Ecto neural progenitor cell (in vitro differentiated cells): ENCODE measurements around the gene ERCC2.
"Not testable (repeated sequence)": the region's sequence is repeated elsewhere in the genome, so short reads cannot be mapped to it uniquely, and the experiment has no call there.

ENCODE experiments used
- DNase-seq: peaks from one replicate; pipeline ENCODE4 v3.0.0-alpha.2; 2018; ENCODE audit warnings: low spot score

ERCC2 gene

DNA sequence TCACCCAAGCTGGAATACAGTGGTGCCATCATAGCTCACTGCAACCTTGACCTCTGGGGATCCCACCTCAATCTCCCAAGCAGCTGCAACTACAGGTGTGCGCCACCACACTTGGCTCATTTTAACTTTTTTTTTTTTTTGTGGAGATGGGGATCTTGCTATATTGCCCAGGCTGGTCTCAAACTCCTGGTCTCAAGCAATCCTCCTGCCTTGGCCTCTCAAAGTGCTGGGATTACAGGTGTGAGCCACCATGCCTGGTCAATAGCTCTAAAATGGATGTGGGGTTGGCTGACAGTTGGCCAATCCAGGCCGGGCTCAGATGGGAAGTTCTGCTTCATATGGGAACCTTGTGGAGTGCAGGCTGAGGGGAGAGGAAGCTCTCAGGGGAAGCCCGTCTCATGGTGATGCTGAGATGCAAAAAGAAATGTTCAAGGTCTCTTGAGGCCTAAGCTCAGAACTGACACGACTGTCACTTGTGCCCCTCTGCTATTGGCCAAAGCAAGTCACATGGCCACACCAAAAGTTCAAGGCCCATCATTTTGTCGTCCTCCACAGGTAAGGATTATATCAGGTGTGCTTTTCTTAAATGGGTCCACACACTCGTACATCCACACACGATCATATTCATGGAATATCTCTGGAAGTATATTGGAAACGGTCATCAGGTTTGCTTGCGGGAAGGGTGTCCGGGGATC, 36.6 kb downstream of the ERCC2 start:
- DNase-seq: no peak

DNA sequence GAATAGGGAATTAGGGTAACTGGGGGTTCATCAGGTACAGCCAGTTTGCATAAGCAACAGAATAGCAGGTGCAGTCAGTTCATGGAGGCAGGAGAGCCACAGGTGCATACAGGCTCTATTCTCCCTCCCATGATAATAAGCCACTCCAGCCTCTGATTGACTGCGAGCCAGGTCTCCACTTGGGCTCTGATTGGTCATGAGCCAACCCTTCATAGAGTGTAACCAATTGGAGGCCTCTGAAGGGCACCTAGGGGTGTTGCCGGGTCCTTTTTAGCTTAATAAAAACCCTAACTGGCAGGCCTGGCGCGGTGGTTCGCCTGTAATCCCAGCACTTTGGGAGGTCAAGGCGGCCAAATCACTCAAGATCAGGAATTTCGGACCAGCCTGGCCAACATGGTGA, 39.0 kb downstream of the ERCC2 start:
- no peak for DNase-seq

DNA sequence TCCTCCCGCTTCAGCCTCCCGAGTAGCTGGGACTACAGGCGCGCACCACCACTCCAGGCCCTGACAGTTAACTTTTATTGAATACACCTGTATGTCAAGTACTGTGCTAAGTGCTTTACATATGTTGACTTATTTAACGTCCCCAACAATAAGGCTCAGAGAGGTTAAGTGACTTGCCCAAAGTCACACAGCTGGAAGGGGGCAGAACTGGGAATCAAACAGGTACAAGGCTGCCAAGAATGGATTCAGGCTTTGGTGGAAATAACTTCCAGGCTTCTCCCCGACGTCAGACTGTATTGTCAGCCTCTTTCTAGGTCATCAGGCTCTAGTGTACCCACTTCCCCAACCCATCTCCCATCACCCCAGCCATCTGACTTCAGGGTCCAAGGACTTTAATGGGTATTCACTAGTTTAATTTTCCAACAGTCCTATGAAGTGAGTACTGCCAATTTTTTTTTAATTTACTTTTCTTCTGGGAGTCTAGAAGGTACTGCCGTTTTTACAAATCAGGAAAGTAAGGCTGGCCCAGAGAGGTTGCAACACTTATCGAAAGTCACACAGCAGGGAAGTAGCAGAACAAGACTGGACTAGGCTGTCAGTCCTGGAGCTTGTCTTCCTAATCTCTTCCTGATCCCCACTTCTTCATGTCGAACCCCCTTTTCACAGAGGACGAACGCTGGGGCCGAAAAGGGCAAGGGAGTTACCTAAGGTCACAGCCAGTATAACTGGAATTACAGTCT, 42.8 kb downstream of the ERCC2 start:
- no peak for DNase-seq

DNA sequence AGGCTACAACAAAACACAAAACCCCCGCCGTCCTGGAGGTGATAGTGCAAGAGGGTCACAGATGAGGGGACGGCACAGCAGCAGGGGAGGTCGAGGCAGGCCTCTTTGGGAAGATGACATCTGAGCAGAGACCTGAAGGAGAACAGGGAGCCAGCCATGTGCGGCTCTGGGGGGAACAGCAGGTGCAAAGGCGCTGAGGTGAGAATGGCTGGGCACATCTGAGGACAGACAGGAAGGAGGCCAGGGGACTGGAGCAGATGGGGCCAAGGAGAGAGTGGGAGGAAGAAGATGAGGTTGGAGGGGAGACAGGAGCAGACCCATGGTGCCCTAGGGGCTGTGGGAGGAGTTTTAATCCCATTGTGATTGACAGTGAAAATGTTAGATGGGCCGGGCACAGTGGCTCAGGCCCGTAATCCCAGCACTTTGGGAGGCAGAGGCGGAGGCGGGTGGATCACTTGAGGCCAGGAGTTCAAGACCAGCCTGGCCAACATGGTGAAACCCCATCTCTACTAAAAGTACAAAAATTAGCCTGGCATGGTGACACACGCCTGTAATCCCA, 45.9 kb downstream of the ERCC2 start:
- DNase-seq: no peak

DNA sequence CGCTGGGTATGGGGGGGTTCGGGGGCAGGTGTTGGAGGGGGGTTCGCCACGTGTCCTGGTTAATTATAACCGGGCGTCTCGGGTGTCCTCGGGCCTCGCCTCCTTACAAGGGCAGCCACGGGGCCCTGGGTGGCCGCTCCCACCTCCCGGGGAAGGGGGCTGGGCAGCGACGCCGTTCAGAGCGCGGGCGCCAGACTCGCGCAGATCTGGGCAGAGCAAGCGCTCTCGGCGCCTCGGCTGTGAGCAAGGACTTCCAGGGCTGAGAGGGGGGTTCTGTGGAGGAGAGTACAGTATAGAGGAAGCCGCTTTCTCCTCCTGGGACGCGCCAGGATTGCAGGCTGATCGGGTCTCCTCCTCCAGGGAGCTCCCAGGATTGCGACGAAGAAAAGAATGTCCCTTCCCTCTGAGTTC, 46.7 kb downstream of the ERCC2 start:
- DNase-seq: no peak

DNA sequence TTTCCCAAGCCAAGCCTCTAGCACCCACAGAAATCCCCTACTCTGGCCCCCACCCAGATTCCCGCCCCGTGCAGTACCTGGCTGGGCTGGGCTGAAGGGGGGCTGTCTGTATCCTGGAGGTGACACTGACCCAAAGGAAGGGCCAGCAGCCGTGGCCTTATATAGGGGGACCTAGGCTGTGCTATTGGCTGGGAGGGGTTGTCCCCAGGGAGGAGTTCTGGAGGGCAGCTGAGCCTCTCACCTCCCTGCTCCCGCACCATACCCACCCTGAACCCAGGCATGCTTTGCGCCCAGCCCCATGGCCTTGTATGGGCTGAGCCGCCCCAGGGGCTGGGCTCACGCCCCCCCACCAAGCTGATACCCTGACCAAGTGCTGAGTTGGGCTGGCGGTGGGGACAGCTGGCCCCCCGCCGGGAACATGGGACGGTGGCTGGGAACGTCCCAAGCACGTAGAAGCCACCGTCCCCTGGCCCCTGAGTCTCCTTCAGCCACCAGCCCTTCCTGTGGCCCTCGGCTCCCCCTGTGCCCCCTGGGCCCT, 47.6 kb downstream of the ERCC2 start, which contains the start of gene CKM:
Gene CKM, minus strand, starts transcription at position 132 of the 538 bp plus-strand sequence. CDS start 3,162 bp downstream, outside the sequence.
- DNase-seq: no peak

DNA sequence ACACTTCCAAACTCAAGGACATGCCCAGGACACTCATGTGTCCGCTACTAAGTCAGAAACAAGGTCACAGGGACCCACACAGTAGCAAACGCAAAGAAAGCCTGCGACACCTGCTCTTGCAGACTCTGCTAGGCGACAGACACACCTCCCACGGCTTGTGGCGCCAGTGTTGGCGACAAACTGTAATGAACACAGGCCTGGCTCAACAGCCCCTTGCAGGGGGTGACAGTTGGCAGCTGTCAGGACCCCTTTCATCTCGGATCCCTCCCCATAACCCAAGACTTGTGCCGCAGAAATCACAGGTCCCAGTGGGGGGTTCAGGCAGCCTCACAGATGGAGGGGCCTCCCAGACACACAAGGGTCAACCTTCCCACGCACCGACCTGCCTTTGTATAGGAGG, 48.1 kb downstream of the ERCC2 start:
- no peak for DNase-seq

DNA sequence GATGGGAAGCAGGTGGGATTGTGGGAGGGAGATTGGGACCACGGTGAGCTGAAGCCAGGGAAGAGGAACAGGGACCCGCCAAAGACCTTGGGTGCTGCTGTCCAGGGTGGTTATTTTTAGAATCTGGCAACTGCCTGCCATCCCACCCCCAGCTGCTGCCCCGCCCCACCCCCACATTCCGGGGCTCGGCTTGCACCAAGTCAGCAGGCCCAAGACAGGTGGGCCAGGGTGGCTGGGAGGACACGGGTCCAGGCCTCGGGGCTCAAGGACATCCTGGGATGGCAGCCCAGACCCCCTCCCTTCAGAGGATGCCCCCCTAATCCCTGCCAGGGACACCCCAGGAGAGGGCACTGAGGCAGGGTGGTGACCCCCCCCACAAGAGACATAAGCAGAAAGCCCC, 48.5 kb downstream of the ERCC2 start:
- DNase-seq: no peak

DNA sequence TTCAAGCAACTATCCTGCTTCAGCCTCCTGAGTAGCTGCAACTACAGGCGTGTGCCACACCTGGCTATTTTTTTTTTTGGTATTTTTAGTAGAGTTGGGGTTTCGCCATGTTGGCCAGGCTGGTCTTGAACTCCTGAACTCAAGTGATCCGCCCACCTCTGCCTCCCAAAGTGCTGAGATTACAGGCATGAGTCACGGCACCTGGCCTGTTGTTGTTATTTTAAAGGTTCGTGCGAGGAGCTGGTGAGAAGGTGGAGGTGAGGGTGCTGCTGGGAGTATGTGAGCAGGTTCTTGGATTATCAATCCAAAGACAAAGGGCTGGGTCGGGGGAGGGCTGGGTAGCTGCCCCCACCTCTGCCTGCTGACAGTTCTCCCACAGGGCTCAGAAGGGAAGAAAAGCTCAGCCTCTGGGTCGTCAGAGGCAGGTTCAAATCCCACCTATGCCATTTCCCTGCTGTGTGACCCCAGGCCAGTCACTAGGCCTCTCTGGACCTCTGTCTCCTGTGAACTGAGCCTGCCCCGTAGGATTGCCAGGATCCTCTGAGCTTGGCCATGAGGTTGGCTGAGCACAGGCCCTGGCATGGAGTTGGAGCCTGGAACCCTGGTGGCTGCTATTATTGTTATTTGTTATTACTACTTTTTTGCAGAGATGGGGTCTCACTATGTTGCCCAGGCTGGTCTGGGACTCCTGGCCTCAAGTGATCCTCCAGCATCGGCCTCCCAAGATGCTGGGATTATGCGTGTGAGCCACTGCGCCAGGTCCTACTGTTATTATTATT, 49.2 kb downstream of the ERCC2 start:
- DNase-seq: no peak

DNA sequence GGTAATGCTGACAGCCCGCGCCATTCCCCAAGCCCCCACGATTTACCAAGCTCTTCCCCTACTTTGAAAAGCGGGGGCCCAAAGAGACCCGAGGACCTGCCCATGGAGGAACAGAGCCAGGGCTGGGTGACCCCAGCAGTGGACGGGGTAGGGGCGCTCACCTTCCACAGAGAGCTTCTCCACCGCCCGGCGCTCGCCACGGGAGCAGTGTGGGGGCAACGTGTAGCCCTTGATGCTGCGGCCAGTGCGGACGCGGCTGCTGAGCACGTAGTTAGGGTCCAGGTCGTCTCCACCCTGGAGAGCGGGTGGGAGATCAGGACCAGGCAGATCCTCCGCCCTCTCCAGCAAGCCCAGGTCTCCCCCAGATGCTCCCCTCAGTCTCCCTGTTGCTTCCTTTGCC, 55.1 kb downstream of the ERCC2 start:
- no peak for DNase-seq

DNA sequence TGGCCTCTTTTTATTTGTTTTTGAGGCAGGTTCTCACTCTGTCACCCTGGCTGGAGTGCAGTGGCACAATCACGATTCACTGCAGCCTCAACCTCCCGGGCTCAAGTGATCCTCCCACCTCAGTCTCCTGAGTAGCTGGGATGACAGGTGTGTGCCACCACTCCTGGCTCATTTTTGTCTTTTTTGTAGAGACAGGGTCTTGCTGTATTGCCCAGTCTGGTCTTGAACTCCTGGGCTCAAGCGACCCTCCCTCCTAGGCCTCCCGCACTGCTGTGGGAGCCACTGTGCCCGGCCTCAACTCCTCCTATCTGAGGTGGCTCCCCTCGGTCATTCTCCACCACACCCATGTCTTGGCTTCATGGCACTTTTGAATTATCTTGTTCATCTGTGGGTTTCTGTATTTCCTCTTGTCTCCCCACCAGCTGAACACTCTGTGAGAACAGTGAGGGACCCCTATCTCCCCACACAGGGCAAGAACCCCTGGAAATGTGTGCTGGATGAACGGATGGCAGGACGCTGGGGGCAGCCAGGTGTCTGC, 55.6 kb downstream of the ERCC2 start:
- no peak for DNase-seq

DNA sequence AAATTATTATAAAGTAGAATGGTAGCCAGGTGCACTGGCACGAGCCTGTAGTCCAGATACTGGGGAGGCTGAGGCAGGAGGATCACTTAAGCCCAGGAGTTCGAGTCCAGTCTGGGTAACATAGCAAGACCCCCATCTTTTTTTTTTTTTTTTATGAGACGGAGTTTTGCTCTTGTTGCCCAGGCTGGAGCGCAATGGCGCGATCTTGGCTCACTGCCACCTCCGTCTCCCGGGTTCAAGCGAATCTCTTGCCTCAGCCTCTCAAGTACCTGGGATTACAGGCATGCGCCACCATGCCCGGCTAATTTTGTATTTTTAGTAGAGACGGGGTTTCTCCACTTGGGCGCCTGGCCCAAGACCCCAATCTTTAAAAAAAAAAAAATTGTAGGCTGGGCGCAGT, 58.1 kb downstream of the ERCC2 start:
- not testable (repeated sequence) for DNase-seq

DNA sequence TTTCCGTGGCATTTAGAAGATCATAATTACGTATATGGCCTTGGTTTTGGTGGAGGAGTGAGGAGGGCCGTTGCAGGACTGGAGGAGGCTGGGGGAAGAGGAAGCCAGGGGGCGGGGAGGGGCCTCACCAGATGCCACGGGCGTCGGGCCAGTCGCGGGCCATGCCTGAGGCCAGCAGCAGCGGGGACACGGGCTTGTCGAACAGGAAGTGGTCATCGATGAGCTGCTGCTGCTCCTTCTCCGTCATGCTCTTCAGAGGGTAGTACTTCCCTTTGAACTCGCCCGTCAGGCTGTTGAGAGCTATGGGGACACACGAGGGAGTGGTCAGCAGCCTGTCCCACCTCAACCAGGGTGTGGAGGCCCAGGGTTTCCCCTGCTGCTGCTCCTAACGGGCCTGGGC, 58.8 kb downstream of the ERCC2 start:
- no peak for DNase-seq

DNA sequence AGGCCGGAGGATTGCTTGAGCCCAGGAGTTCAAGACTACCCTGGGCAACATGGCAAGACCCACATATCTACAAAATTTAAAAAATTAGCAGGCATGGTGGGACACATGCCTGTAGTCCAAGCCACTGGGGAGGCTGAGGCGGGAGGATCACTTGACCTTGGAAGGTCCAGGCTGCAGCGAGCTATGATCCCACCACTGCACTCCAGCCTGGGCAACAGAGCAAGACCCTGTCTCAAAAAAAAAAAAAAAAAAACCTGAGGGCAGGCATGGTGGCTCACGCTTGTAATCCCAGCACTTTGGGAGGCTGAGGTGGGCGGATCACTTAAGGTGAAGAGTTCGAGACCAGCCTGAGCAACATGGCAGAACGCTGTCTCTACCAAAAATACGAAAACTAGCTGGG, 61.1 kb downstream of the ERCC2 start:
- not testable (repeated sequence) for DNase-seq

DNA sequence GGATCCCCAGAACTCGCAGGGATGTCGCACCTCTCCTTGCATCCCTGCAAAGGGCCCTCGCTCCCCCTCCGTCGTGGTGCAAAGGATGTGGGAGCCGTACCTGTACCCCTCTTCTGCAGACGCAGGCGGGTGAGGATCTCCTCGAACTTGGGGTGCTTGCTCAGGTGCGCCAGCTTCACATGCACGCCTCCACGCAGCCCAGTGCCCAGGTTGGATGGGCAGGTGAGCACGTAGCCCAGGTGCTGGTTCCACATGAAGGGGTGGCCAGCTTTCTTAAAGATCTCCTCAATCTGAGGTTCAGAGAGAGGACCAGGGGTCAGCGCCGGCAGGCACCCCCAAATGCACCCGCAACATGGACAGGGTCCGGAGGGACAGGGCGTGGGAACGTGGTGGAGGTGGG, 63.0 kb downstream of the ERCC2 start:
- no peak for DNase-seq

DNA sequence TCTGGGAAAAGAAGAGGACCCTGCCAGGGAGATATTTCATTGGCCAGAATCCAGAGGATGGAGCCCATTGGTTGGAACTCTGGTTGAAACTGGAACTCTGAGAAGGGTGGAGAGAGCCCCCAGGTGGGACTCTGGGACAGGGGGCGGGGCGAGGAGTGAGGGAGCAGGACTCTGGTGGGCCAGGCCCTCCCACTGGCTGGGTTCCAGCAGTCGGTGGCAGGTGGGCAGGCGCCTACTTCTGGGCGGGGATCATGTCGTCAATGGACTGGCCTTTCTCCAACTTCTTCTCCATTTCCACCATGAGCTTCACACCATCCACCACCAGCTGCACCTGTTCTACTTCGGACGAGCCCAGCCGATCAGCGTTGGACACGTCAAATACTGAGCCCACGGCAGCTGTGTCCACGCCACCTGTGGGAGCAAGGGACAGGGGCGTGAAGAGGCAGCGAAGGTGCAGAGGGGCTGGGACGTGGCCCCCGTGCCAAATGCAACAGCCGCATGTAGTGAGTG, 63.8 kb downstream of the ERCC2 start:
- DNase-seq: no peak

DNA sequence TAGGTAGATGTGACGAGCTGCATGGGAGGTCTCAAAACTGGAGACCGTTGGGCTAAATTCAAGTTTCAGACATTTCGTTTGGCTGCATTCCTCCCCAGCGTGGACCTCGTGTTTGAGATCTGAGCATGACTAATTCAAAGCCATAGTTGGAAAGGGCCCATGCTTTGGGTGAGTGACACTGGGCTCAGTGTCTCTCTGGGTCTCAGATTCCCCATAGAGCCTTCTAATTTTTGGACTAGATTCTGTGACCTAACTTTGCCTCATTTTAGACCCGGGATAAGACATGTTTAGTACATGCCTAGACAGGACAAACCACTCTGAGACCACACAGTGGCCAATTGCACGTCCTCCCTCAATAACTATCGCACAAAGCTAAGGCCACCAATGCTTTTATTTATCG, 64.3 kb downstream of the ERCC2 start:
- no peak for DNase-seq

DNA sequence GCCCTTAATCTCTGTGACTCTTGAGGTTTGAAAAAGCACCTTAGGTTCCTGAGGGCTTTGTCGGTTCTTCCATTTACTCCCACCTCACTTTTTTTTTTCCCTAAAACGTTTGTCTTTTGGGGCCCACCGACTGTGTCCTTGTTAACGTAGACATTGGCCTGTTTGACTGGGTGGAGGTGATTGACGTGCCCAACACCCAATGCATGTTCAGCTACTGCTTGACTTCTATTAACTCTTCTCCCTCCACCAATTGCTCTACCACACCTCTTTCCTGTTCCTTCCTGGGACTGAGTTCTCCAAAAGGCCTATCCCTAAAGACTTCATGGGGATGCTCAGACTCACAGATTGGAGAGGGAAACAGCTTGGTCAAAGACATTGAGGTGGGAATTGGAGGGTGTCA, 65.0 kb downstream of the ERCC2 start:
- DNase-seq: no peak

DNA sequence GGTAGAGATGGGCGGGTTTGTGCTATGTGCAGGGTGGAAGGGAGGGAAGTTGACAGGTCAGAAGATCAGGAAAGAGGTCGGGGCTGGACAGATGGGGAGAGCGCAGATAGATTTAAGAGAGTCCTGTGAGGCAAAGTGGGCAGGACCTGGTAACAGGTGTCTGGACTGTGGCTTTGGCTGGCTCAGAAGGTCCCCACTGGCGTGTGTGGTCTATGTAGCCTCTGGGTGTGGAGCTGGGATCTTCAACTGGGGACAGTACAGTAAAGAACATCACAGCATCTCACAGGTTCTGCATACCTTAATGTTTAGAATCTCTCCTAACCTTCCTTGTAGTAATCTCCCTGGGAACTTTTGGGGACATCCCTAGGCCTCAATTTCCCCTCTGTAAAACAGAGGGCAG, 65.4 kb downstream of the ERCC2 start:
- no peak for DNase-seq

DNA sequence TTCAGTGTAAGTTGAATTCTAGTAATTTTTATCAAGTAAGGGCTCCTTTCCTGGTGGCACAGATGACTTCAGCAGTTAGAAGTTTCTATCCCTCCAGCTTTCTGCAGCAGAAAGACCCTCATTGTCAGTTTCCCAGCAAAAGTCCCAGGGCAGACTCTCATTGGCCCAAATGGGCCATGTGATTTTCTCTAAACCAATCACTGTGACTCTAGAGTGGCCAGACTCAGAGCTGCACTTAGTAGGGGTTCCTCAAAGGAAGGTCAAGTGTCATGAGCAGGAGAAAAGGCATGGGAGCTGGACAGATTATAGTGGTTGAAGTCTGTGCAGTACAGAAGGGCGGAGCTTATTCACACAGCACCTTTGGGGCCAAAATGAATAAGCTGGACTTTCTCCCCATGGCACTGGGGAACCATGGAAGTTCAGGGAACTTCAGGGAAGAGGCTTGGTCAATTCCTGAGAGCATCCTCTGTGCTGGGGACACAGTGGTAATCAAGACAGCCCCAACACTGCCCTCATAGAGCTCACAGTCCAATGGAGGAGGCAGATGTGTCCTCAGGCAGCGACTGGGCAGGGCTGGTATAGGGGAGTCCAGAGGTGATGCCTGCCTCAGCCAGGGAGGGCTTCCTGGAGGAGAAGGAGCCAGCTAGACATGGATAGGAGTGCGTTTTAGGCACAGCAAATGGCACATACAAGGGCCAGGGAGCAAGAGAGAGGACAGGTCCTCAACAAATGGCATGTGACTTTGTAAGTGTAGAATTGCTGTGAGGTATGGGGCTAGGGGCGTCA, 66.0 kb downstream of the ERCC2 start:
- no peak for DNase-seq
